IPS DF 4.7 (cell line): ENCODE measurements around the gene LAPTM5.

Experiments
- DNase-seq: peaks from one replicate; pipeline ENCODE4 v3.0.0-alpha.2; 2013; ENCODE audit warnings: low spot score; ENCODE audit errors: extremely low read depth

The LAPTM5 gene

DNA sequence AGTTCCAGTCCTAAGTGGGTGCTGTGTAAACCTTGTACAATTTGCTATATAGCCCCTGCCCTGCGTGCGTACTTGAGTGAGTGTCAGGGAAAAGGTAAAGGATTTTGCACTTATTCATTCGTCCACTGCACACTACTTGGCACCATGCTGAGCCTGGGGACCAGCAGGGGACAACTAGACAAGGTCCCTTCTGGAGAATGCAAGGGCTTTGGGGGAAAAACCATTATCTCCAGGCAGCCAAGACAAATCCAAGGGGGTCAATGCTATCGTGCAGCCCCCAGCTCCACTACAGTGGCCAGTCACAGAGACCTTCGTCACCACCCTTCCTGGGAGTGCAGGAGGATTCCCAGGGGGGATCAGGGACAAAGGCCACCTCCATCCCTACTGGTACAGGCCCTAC, 73.9 kb downstream of the LAPTM5 start:
- no peak for DNase-seq
